HUES64 (cell line): ENCODE measurements around the gene BRD4.
"Not testable (repeated sequence)": the region's sequence is repeated elsewhere in the genome, so short reads cannot be mapped to it uniquely, and the experiment has no call there.

Experiments used
- H3K27ac ChIP-seq: 2 replicates; pipeline ENCODE4 v1.7.0; 2013; ENCODE audit warnings: low read depth, low read length, inconsistent platforms
- H3K27me3 ChIP-seq: 2 replicates; pipeline ENCODE4 v1.6.1; 2013; ENCODE audit warnings: mild to moderate bottlenecking, low read length; ENCODE audit not compliant: insufficient read depth
- H3K36me3 ChIP-seq: 2 replicates; pipeline ENCODE4 v1.6.1; 2013; ENCODE audit warnings: mild to moderate bottlenecking, low read length; ENCODE audit not compliant: insufficient read depth
- H3K4me1 ChIP-seq: 2 replicates; pipeline ENCODE4 v1.6.1; 2013; ENCODE audit warnings: mild to moderate bottlenecking, low read length, moderate library complexity; ENCODE audit not compliant: insufficient read depth
- H3K4me3 ChIP-seq: 2 replicates; pipeline ENCODE4 v1.5.1; 2013; ENCODE audit warnings: mild to moderate bottlenecking, low read length, moderate library complexity
- H3K9ac ChIP-seq: 2 replicates; pipeline ENCODE4 v1.6.1; 2013; ENCODE audit warnings: mild to moderate bottlenecking, low read depth, low read length
- H3K9me3 ChIP-seq: 2 replicates; pipeline ENCODE4 v1.6.1; 2013; ENCODE audit warnings: low read depth, low read length; ENCODE audit not compliant: insufficient read depth
- WGBS: fragments of 150-250, 120-280 bp; methylation state at CpG from one replicate; pipeline ENCODE4 v1.1.7; 2013; ENCODE audit warnings: missing lambda C conversion rate; 5-methylcytosine and 5-hydroxymethylcytosine counted together

BRD4 gene

DNA sequence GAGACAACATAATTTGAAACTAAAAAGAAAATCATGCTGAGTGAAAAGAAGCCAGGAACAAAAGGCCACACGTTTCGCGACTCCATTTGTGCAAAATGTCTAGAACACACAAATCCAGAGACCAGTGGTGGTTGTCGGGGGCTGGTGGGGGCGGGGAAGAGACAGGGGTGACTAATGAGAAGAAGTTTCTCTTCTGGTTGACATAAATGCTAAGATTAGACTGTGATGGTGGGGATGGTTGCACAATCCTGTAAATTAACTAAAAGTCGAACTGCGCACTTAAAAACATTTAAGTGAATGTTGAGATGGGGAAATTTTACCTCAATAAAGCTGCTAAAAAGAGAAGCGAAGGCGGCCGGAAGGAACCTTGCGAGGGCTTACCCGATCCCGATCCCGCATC is 40.1 kb upstream of the BRD4 start:
- WGBS, result 96% methylated on average over 14 of the region's 14 CpGs
- Histone ChIP-seq H3K4me3 (no peak overlapping the region), H3K4me1 (no peaks in the 10 kb centered on the region), H3K9ac (no peak overlapping the region), H3K36me3 (peaks cover 63% of the 10 kb centered on the region), H3K9me3 (no peaks in the 10 kb centered on the region), H3K27me3 (no peaks in the 10 kb centered on the region), H3K27ac (no peak overlapping the region)

DNA sequence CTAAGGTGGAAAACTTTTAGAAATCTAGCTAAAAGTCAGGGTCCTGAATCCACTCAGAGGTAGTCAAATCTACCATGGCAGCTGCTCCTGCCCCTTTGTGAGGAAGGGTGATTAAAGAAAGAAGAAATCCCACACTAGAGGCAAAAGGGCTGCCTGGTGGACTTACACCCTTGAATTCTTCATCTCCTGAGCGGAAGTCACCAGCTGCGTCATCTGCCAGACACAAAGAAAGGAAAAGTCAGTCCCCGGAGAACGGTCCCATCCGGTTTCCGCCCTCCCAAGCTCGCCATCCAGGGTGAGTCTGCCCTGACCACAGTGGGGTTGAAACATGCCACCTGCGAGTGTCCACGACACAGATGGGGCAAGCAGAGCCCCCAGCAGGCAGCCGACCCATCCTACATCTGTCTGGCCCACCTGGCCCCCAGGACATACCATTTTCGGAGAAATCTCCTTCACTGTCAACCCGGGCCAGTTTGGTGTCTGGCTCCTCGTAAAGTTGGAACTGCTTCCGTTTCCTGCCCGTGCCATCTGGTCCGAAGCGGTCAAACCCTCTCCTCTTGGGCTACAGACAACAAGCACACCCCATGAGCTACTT is 39.5 kb upstream of the BRD4 start:
- Histone ChIP-seq H3K36me3 (peaks cover 68% of the 10 kb centered on the region), H3K4me3 (no peak overlapping the region), H3K27ac (no peak overlapping the region), H3K4me1 (no peaks in the 10 kb centered on the region), H3K27me3 (no peaks in the 10 kb centered on the region), H3K9me3 (no peaks in the 10 kb centered on the region), H3K9ac (no peak overlapping the region)
- WGBS, result 96% methylated on average over 17 of the region's 17 CpGs

DNA sequence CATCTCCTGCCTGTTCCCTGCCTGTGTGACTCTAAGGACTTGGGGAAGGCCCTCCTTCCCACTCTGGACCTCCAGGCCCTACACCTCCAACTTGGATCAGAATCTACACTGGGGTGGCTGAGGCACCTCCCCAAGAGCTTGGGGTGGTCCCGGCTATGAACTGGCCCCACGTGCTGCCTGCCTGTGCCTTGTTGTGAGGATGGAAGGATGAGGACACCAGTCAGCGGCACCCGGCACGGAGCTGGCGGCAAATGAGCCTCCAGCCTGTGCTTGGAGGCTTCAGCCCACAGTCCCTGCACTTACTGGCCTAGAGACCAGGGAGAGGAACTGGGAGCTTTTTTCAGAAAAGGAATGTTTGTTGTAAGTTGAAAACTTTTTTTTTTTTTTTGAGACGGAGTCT is 38.8 kb upstream of the BRD4 start:
- no peak overlapping the region for H3K27ac ChIP-seq
- no peaks in the 10 kb centered on the region for H3K4me1 ChIP-seq
- no peaks in the 10 kb centered on the region for H3K27me3 ChIP-seq
- no peaks in the 10 kb centered on the region for H3K9me3 ChIP-seq
- 95% methylated on average over 7 of the region's 7 CpGs for WGBS
- H3K36me3 ChIP-seq, result peaks cover 72% of the 10 kb centered on the region
- no peak overlapping the region for H3K4me3 ChIP-seq
- H3K9ac ChIP-seq, result no peak overlapping the region

DNA sequence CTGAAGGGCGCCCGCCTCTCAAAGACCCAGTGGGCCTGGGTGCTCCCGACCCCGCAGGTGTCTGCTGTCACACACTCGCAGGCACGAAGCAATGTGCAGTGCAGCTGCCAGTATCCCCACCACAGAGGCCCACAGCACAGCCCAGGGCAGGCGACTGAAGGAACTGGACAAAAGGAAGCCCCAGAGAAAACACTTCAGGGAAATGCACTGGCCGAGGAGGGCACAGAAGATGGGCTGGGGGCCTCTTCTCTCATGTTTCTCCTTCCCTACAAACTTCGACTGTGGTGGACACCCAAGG is 37.2 kb upstream of the BRD4 start:
- WGBS, result 96% methylated on average over 9 of the region's 9 CpGs

DNA sequence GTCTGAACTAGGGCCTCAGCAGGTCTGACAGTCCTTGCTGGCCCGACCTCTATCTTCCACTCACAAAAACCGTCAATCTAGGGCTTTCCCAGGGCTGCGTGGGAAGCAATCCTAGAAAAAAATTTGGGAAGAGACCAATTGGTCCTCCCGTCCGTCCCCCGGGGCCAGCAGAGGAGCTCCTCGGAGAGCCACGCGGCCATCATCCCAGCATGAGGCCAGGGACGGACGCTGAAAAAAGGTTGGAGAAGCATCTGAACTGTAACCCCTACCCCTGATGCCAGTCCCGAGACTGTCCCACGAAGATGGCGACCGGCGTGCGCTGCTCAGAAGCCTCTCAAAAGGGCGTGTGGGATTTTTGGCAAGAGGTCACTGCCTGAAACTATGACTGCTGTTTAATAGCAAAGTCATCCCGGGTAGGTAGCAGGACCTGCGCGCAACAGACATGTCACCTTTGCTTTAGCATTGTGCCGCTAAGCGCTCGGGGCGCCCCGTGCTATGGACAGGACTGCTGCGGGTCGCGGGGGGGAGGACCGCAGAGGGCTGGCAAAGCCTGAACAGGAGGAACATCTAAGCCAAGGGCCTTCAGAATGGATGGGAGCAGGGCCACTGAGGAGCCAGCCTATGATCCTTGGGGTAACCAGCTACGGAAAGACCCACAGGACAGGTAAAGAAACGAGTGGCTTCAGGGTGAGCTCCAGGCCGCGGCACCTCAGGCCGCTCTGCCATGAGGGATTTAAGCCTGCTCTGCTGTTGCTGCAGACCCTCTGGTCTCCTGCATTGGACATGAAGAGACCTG is 36.7 kb upstream of the BRD4 start:
- 97% methylated on average over 35 of the region's 35 CpGs for WGBS
- H3K36me3 ChIP-seq, result peaks cover 86% of the 10 kb centered on the region

More for the DNA sequence above, 37.2 kb upstream of the BRD4 start:
- Histone ChIP-seq H3K9ac (no peak overlapping the region), H3K4me3 (no peak overlapping the region), H3K36me3 (peaks cover 85% of the 10 kb centered on the region), H3K27me3 (no peaks in the 10 kb centered on the region), H3K4me1 (no peaks in the 10 kb centered on the region), H3K9me3 (no peaks in the 10 kb centered on the region), H3K27ac (no peak overlapping the region)

DNA sequence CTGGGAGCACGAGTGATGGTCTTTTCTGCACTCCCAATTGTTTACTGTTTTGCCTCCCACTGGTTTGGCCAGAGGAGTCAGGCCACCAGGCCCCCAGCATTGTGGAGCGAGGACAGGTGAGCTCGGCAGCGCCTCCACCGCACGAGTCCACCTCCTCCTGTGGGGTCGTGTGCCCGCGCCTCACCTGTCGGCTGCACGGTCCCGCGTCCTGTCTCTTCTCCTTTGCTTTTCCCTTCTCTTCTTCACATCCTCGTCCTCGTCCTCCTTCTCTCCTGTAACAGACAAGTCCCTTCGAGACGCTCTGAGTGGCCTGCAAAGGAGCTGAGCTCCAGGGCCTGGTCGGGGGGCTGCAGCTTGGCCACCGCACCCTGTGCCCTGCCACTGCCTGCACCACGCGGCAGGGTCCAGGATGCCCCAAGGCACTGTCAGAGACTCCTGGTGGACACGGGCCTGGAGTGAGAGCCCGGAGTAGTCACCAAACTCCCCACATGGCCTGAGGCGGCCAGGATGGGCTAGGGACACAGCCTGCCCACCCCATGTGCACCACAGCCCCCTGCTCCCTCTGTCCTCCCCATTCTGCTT is 35.8 kb upstream of the BRD4 start:
- WGBS, result 94% methylated on average over 24 of the region's 24 CpGs
- Histone ChIP-seq H3K36me3 (peaks cover 82% of the 10 kb centered on the region), H3K4me3 (no peak overlapping the region), H3K27ac (no peak overlapping the region), H3K9me3 (no peaks in the 10 kb centered on the region), H3K27me3 (no peaks in the 10 kb centered on the region), H3K4me1 (no peaks in the 10 kb centered on the region), H3K9ac (no peak overlapping the region)

More for the DNA sequence above, 36.7 kb upstream of the BRD4 start:
- Histone ChIP-seq H3K4me3 (no peak overlapping the region), H3K9me3 (no peaks in the 10 kb centered on the region), H3K4me1 (no peaks in the 10 kb centered on the region), H3K9ac (no peak overlapping the region), H3K27me3 (no peaks in the 10 kb centered on the region), H3K27ac (no peak overlapping the region)

DNA sequence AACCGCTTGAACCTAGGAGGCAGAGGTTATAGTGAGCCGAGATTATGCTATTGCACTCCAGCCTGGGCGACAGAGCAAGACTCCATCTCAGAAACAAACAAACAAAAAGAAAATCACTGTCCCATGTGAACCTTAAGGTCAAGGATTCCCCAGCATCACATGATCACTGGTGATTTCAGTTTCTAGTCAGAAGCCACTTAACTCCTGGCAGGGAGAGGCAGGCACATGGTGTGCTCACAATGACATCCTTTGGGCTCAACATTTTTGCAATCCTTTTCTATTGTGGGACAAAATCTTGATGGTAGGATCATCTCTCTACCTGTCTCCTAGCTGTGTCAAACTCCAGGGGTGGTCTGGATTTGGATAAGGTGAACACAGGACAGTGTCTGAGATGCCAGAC is 35.1 kb upstream of the BRD4 start:
- peaks cover 77% of the 10 kb centered on the region for H3K36me3 ChIP-seq
- no peak overlapping the region for H3K4me3 ChIP-seq
- H3K27ac ChIP-seq, result no peak overlapping the region

DNA sequence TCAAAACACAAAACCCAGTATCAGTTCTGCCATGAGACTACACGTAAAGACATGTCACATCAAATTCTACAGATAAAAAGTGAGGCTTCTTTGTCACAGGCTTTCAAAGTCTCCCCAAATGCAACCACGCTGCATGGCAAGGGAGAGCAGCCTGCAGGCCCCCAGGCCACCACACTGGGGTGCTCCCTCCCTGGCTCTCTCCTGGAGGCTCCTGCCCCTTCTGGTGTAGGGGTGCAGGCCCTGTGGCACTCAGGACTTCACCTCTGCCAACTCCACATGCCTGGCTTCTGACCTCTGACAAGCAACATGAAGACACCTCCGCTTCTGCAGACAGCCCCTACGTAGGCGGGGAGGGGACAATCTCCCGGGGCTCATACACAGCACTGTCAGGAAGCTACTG is 32.9 kb upstream of the BRD4 start:
- Histone ChIP-seq H3K9me3 (no peaks in the 10 kb centered on the region), H3K27ac (no peak overlapping the region), H3K4me3 (no peak overlapping the region), H3K9ac (no peak overlapping the region), H3K36me3 (peaks cover 74% of the 10 kb centered on the region), H3K27me3 (no peaks in the 10 kb centered on the region), H3K4me1 (no peaks in the 10 kb centered on the region)
- 95% methylated on average over 6 of the region's 6 CpGs for WGBS

More for the DNA sequence above, 35.1 kb upstream of the BRD4 start:
- 97% methylated on average over 3 of the region's 3 CpGs for WGBS
- Histone ChIP-seq H3K9me3 (no peaks in the 10 kb centered on the region), H3K9ac (no peak overlapping the region), H3K27me3 (no peaks in the 10 kb centered on the region), H3K4me1 (no peaks in the 10 kb centered on the region)

DNA sequence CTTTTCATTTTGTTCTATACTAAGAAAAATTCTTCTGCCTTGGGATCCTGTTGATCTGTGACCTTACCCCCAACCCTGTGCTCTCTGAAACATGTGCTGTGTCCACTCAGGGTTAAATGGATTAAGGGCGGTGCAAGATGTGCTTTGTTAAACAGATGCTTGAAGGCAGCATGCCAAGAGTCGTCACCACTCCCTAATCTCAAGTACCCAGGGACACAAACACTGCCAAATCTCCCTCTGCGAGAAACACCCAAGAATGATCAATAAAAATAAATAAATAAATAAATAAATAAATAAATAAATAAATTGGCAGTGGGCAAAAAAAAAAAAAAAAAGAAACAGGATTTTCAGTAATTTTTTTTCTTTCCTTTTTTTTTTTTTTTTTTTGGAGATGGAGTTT is 31.5 kb upstream of the BRD4 start:
- H3K27me3 ChIP-seq, H3K9ac ChIP-seq, H3K9me3 ChIP-seq, H3K4me3 ChIP-seq, H3K27ac ChIP-seq, H3K4me1 ChIP-seq: not testable (repeated sequence)
- H3K36me3 ChIP-seq, result peaks cover 73% of the 10 kb centered on the region
- WGBS, result 88% methylated on average over 2 of the region's 3 CpGs

DNA sequence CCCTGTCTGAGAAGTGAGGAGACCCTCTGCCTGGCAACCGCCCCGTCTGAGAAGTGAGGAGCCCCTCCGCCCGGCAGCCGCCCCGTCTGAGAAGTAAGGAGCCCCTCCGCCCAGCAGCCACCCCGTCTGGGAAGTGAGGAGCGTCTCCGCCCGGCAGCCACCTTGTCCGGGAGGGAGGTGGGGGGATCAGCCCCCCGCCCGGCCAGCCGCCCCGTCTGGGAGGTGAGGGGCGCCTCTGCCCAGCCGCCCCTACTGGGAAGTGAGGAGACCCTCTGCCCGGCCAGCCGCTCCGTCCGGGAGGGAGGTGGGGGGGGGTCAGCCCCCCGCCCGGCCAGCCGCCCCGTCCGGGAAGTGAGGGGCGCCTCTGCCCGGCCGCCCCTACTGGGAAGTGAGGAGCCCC is 30.7 kb upstream of the BRD4 start:
- not testable (repeated sequence) for H3K4me3 ChIP-seq, H3K27ac ChIP-seq, H3K27me3 ChIP-seq, H3K9me3 ChIP-seq, H3K9ac ChIP-seq, H3K4me1 ChIP-seq
- 96% methylated on average over 17 of the region's 30 CpGs for WGBS
- H3K36me3 ChIP-seq, result peaks cover 73% of the 10 kb centered on the region

DNA sequence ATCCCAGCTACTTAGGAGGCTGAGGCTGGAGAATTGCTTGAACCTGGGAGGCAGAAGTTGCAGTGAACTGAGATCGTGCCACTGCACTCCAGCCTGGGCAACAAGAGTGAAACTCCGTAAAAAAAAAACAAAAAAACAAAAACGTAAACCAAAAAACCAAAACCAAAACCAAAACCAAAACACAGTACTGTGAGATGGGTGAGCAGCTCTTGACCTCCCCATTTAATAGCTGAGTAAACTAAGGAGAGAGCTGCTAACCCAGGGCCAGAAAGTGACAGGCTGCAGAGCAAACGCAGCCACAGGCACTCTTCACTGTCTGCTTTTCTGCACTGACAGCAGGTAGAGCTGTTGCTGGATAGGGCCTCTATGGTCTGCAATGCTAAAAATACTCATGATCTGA is 27.7 kb upstream of the BRD4 start:
- not testable (repeated sequence) for H3K9me3 ChIP-seq, H3K27me3 ChIP-seq, H3K4me1 ChIP-seq, H3K27ac ChIP-seq, H3K9ac ChIP-seq, H3K4me3 ChIP-seq
- 97% methylated on average over 4 of the region's 4 CpGs for WGBS
- H3K36me3 ChIP-seq, result peaks cover 73% of the 10 kb centered on the region
